ENCODE results near the gene NEU1. TPM values are rescaled to one million over a fixed set of nuclear protein-coding genes. Genes with fewer than 3 reads are reported as not detected.

NEU1 gene
- total and polyA plus RNA-seq, 2 of the 8 experiments (the other 6 are each of a cell fraction or from before 2014, with no cell fraction given): 41.2 to 72.1 TPM

- Histone ChIP-seq H4K8ac (ENCODE audit: extremely low read depth, insufficient read depth, low read length) (no peak overlapping the region), H3K14ac (ENCODE audit: insufficient read length) (no peak overlapping the region), H3K4me3 (ENCODE audit: extremely low read depth in 1 of 4, insufficient read depth in 2 of 4, low read depth in 3 of 4, low read length in 4 of 4) (peak overlapping the region; percentile 74 to 97 (median 82); a peak in 7 of 8 replicates), H4K20me1 (replicated peaks in 1 of 2; ENCODE audit: control insufficient read depth in 1 of 2, insufficient read depth in 2 of 2, low read length in 2 of 2) (peaks cover 0 to 5% of the 10 kb centered on the region in 2 experiments), H2BK15ac (ENCODE audit: low read length) (no peak overlapping the region), H2AK5ac (ENCODE audit: low read depth, low read length) (no peak overlapping the region; the same call in 1 of the 2 replicates), H3K27me3 (replicated peaks in 1 of 4; ENCODE audit: control insufficient read depth in 3 of 4, extremely low read depth in 1 of 4, insufficient read depth in 3 of 4, low read length in 3 of 4) (no peaks in the 10 kb centered on the region), H3K56ac (replicated peaks; ENCODE audit: insufficient read length, low read depth, low read length) (no peak overlapping the region), H2BK20ac (ENCODE audit: low read length) (no peak overlapping the region), H3K79me2 (ENCODE audit: control insufficient read depth in 1 of 2, insufficient read depth in 2 of 2, low read length in 2 of 2) (peaks cover 0 to 17% of the 10 kb centered on the region in 2 experiments; a peak in 2 of 4 replicates), H2BK5ac (ENCODE audit: low read depth, low read length) (no peak overlapping the region), H4K91ac (replicated peaks; ENCODE audit: insufficient read length, low read length) (no peak overlapping the region), H3K4ac (replicated peaks; ENCODE audit: insufficient read length, low read depth, low read length) (no peak overlapping the region), H3K4me1 (replicated peaks in 1 of 4; ENCODE audit: control insufficient read depth in 3 of 4, insufficient read depth in 4 of 4, low read length in 3 of 4) (peaks cover 0 to 14% (median 6%) of the 10 kb centered on the region in 4 experiments; a peak in 6 of 7 replicates), H3K23ac (ENCODE audit: insufficient read length) (no peak overlapping the region), H4K5ac (ENCODE audit: insufficient read length, low read depth, low read length) (no peak overlapping the region), H3K9me3 (ENCODE audit: insufficient read depth in 2 of 2, low read depth in 1 of 2, low read length in 1 of 2) (no peaks in the 10 kb centered on the region), H2BK12ac (ENCODE audit: low read depth, low read length) (no peak overlapping the region), H3K79me1 (ENCODE audit: low read depth, low read length) (peaks cover 2% of the 10 kb centered on the region), H3K9ac (replicated peaks in 1 of 4; ENCODE audit: extremely low read depth in 1 of 4, low read depth in 3 of 4, low read length in 3 of 4) (peak overlapping the region in 1 of 4 experiments; percentile 86; a peak in 2 of 7 replicates), H2AFZ (ENCODE audit: low read length) (no peak overlapping the region), H2BK120ac (replicated peaks; ENCODE audit: low read depth, low read length) (no peak overlapping the region), H3K4me2 (ENCODE audit: insufficient read depth in 1 of 2, low read depth in 2 of 2, low read length in 2 of 2) (peak overlapping the region; percentile 85 to 92), H3K23me2 (ENCODE audit: low read depth, low read length) (peaks cover 13% of the 10 kb centered on the region), H3K18ac (ENCODE audit: extremely low read depth, low read length) (no peak overlapping the region), H3K27ac (ENCODE audit: low read depth, low read length) (no peak overlapping the region), H3K36me3 (ENCODE audit: control insufficient read depth in 2 of 4, insufficient read depth in 4 of 4, low read length in 3 of 4) (peaks cover 13 to 29% (median 23%) of the 10 kb centered on the region in 4 experiments)
- DNase-seq (ENCODE audit: low read depth in 1 of 2, low spot score in 2 of 2): peak in 1 of 2 experiments; percentile 55
- POLR2A ChIA-PET (ENCODE audit: partially characterized antibody): interaction anchor here (0.7 to 3.6 kb wide), 25 partner anchors 9 to 283 kb away, joined by 3 to 40 read pairs (median 5); partner anchors contain the start of genes DXO, HSPA1B, MSH5 and NELFE
- TF ChIP-seq SIN3A (conservative IDR thresholded peaks at IDR 0.05 in 1 of 2, IDR thresholded peaks at IDR 0.05 in 1 of 2; ENCODE audit: low read depth in 1 of 2, low read length in 2 of 2) (peak; percentile 92 to 93), BCL11A (IDR thresholded peaks at IDR 0.05; ENCODE audit: low read depth in 2 of 2, low read length in 2 of 2) (no peak), TCF12 (IDR thresholded peaks at IDR 0.05; ENCODE audit: low read depth, low read length) (0 out of 2 replicates have a peak, but pooled peaks have one; percentile 57), SIX5 (IDR thresholded peaks at IDR 0.05; ENCODE audit: low read depth, low read length) (peak; percentile 95), GABPA (IDR thresholded peaks at IDR 0.05; ENCODE audit: borderline replicate concordance, insufficient read depth, low read length) (no peak), SAP30 (IDR thresholded peaks at IDR 0.05; ENCODE audit: insufficient read depth, insufficient replicate concordance, low read length) (peak; percentile 66)
- CTCF ChIA-PET (ENCODE audit: partially characterized antibody): interaction anchor here (0.7 to 2.1 kb wide), 10 partner anchors 10 to 900 kb away, joined by 3 to 11 read pairs (median 4); no protein-coding TSS in a partner anchor
- 21% methylated on average over 8 of the region's 8 CpGs; no CpG with 5 or more reads in 1 of the 2 experiments for WGBS, 2 experiments (ENCODE audit: extremely low coverage in 1 of 2, insufficient coverage in 1 of 2, insufficient read length in 1 of 2, insufficient replicate concordance in 2 of 2, low coverage in 1 of 2, low lambda C conversion rate in 2 of 2, missing lambda C conversion rate in 1 of 2)
- FAIRE-seq: no peak
Measured at GRCh38 chr6:31898383-31899011, 35.9 kb upstream of the NEU1 start.
